HepG2 (cell line): ENCODE data around the gene LOXL4.

Source experiments
- CEBPB ChIP-seq: IDR thresholded peaks from 2 replicates; pipeline ENCODE4 v1.6.1; 2011; ENCODE audit warnings: low read depth, low read length, improper control_type of control experiment, borderline replicate concordance
- HMGXB4 ChIP-seq, 2 experiments: sonication (generic) in 1 of 2; formaldehyde crosslinking in 1 of 2; IDR thresholded peaks; 2 replicates each; pipeline versions ENCODE4 v1.4.0 to v1.6.1; 2018 to 2020; ENCODE audit warnings: missing genetic modification reagents in 2 of 2, borderline replicate concordance in 1 of 2, low read depth in 1 of 2, mild to moderate bottlenecking in 1 of 2, missing biosample characterization in 1 of 2
- PHF20 ChIP-seq: sonication (generic); formaldehyde crosslinking; IDR thresholded peaks from 2 replicates; pipeline ENCODE4 v1.5.0; 2020; ENCODE audit warnings: mild to moderate bottlenecking, missing genetic modification reagents
- RAD21 ChIP-seq: fragments of 450-650 bp; formaldehyde crosslinking; IDR thresholded peaks from 2 replicates; pipeline ENCODE4 v1.5.0; 2020; ENCODE audit warnings: mild to moderate bottlenecking
- SP1 ChIP-seq, 2 experiments: fragments of 450-650 bp in 1 of 2; sonication (generic) in 1 of 2; formaldehyde crosslinking in 1 of 2; IDR thresholded peaks; 2 replicates each; pipeline versions ENCODE4 v1.4.0 to v1.6.1; 2016 to 2020; ENCODE audit warnings: missing genetic modification reagents in 1 of 2
- TARDBP ChIP-seq: sonication (generic); formaldehyde crosslinking; IDR thresholded peaks from 2 replicates; pipeline ENCODE4 v1.8.0; 2022; ENCODE audit warnings: mild to moderate bottlenecking, missing genetic modification reagents
- ZFX ChIP-seq: sonication (generic); formaldehyde crosslinking; IDR thresholded peaks from 2 replicates; pipeline ENCODE4 v1.4.0; 2020; ENCODE audit warnings: mild to moderate bottlenecking, low read depth, missing genetic modification reagents, moderate library complexity
- ZNF136 ChIP-seq: sonication (generic); formaldehyde crosslinking; IDR thresholded peaks from 2 replicates; pipeline ENCODE4 v1.8.1; 2022; ENCODE audit warnings: low read depth, mild to moderate bottlenecking, moderate library complexity, missing genetic modification reagents
- ZNF263 ChIP-seq: sonication (generic); formaldehyde crosslinking; IDR thresholded peaks from 2 replicates; pipeline ENCODE4 v1.4.0; 2020; ENCODE audit warnings: missing genetic modification reagents
- ZNF383 ChIP-seq: sonication (generic); formaldehyde crosslinking; IDR thresholded peaks from 2 replicates; pipeline ENCODE4 v1.4.0; 2020; ENCODE audit warnings: missing genetic modification reagents, mild to moderate bottlenecking, borderline replicate concordance
- TF ChIP-seq, protein P1 (sequence below): sonication (generic); IDR thresholded peaks from 2 replicates; pipeline ENCODE4 v1.6.1; 2016; ENCODE audit warnings: low read depth, borderline replicate concordance
- TF ChIP-seq, protein P2 (sequence below): sonication (generic); formaldehyde crosslinking; IDR thresholded peaks from 2 replicates; pipeline ENCODE4 v1.5.0; 2020; ENCODE audit warnings: mild to moderate bottlenecking, missing genetic modification reagents, moderate library complexity

DNA sequence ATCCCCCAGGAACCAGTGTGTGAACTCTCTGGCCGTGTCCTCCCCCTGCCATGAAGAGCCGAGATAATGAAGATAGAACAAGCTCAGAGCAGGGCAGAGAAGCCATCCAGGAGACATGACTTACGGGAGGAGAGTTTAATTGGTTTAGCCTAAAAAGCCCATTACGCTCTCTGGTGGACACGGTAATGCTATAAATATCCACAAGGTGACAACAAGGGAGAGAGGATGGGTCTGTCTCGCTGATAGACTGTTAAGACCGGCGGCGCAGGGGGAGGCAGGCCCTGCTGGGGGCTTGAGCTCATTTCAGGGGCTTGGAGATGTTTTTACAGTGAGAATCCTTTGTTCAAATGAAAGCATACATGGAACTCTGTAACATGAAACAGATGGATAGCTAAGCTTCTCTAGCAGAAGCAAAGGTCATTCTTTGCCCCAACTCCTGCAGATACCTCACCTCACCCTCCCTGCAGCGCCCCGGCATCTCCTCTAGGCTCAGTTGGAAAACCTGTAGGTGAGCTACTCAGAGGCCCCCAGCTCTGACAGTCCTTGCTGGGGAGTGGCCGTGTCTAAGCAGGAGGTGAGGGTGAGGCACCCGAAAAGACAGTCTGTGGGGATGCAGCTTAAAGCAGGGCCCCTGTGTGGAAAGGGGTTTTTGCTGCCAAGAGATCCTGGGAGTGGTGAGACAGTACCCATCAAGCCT, 40.8 kb upstream of the LOXL4 start:
- TF ChIP-seq ZNF263 (CRISPR knock-in tag), result no peak
- TF ChIP-seq RAD21 (CRISPR knock-in tag), result 0 out of 2 replicates have a peak, but pooled peaks have one; percentile 40
- TF ChIP-seq HMGXB4 (CRISPR knock-in tag; IDR thresholded peaks at IDR 0.05; ENCODE audit: borderline replicate concordance in 1 of 2, low read depth in 1 of 2), result no peak
- TF ChIP-seq, protein P1, sequence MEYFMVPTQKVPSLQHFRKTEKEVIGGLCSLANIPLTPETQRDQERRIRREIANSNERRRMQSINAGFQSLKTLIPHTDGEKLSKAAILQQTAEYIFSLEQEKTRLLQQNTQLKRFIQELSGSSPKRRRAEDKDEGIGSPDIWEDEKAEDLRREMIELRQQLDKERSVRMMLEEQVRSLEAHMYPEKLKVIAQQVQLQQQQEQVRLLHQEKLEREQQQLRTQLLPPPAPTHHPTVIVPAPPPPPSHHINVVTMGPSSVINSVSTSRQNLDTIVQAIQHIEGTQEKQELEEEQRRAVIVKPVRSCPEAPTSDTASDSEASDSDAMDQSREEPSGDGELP, result no peak
- TF ChIP-seq ZNF383, result no peak
- no peak for TF ChIP-seq ZNF136 (CRISPR knock-in tag)
- no peak for TF ChIP-seq SP1 (IDR thresholded peaks at IDR 0.05)
- TF ChIP-seq SP1 (CRISPR knock-in tag; IDR thresholded peaks at IDR 0.05), result no peak
- TF ChIP-seq, protein P2, sequence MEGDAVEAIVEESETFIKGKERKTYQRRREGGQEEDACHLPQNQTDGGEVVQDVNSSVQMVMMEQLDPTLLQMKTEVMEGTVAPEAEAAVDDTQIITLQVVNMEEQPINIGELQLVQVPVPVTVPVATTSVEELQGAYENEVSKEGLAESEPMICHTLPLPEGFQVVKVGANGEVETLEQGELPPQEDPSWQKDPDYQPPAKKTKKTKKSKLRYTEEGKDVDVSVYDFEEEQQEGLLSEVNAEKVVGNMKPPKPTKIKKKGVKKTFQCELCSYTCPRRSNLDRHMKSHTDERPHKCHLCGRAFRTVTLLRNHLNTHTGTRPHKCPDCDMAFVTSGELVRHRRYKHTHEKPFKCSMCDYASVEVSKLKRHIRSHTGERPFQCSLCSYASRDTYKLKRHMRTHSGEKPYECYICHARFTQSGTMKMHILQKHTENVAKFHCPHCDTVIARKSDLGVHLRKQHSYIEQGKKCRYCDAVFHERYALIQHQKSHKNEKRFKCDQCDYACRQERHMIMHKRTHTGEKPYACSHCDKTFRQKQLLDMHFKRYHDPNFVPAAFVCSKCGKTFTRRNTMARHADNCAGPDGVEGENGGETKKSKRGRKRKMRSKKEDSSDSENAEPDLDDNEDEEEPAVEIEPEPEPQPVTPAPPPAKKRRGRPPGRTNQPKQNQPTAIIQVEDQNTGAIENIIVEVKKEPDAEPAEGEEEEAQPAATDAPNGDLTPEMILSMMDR, result peak; percentile 58
- TF ChIP-seq ZFX (CRISPR knock-in tag), result no peak
- TF ChIP-seq TARDBP, result no peak
- TF ChIP-seq CEBPB, result no peak
- no peak for TF ChIP-seq PHF20 (CRISPR knock-in tag)
